Cerebellar cortex (tissue), 1 donor: ENCODE data around the gene ATP1B3.
"Not testable (repeated sequence)": the region's sequence is repeated elsewhere in the genome, so short reads cannot be mapped to it uniquely, and the experiment has no call there.

Experiments used
- DNase-seq: peaks from one replicate; pipeline ENCODE4 v3.0.0-alpha.2; 2015; ENCODE audit warnings: low spot score

The ATP1B3 gene

GRCh38 chr3:141909408-141909807, 33.0 kb downstream of the ATP1B3 start:
- no peak for DNase-seq

- DNase-seq: not testable (repeated sequence)
Measured at GRCh38 chr3:141909986-141910385, 33.5 kb downstream of the ATP1B3 start.

GRCh38 chr3:141913150-141913811, 36.8 kb downstream of the ATP1B3 start:
- peak; percentile 55 for DNase-seq

GRCh38 chr3:141914311-141914710, 37.9 kb downstream of the ATP1B3 start:
- DNase-seq: no peak

GRCh38 chr3:141915016-141915415, 38.6 kb downstream of the ATP1B3 start:
- no peak for DNase-seq

GRCh38 chr3:141915766-141916165, 39.3 kb downstream of the ATP1B3 start:
- no peak for DNase-seq

GRCh38 chr3:141920701-141921100, 44.3 kb downstream of the ATP1B3 start:
- no peak for DNase-seq

- DNase-seq: no peak
Measured at GRCh38 chr3:141921316-141921715, 44.9 kb downstream of the ATP1B3 start.

GRCh38 chr3:141925677-141926076, 49.2 kb downstream of the ATP1B3 start:
- DNase-seq: not testable (repeated sequence)

GRCh38 chr3:141926929-141927328, 50.5 kb downstream of the ATP1B3 start:
- no peak for DNase-seq

- DNase-seq: no peak
Measured at GRCh38 chr3:141928631-141929270, 52.3 kb downstream of the ATP1B3 start.

GRCh38 chr3:141929341-141929995, 53.0 kb downstream of the ATP1B3 start:
- no peak for DNase-seq

- DNase-seq: no peak
Measured at GRCh38 chr3:141930801-141931200, 54.4 kb downstream of the ATP1B3 start.

- no peak for DNase-seq
Measured at GRCh38 chr3:141933421-141934300, 57.2 kb downstream of the ATP1B3 start.

- DNase-seq: no peak
Measured at GRCh38 chr3:141934354-141934753, 57.9 kb downstream of the ATP1B3 start.

GRCh38 chr3:141938011-141938500, 61.6 kb downstream of the ATP1B3 start:
- no peak for DNase-seq

- no peak for DNase-seq
Measured at GRCh38 chr3:141939759-141940158, 63.3 kb downstream of the ATP1B3 start.

- peak; percentile 96 for DNase-seq
Measured at GRCh38 chr3:141940194-141940776, 63.8 kb downstream of the ATP1B3 start.

GRCh38 chr3:141941093-141941492, 64.7 kb downstream of the ATP1B3 start:
- DNase-seq: no peak

GRCh38 chr3:141942006-141942405, 65.6 kb downstream of the ATP1B3 start:
- DNase-seq: no peak

- DNase-seq: peak; percentile 90
Measured at GRCh38 chr3:141945726-141946485, 69.5 kb downstream of the ATP1B3 start.
